Measurements from ENCODE around the gene RAB20.

Gene RAB20

DNA sequence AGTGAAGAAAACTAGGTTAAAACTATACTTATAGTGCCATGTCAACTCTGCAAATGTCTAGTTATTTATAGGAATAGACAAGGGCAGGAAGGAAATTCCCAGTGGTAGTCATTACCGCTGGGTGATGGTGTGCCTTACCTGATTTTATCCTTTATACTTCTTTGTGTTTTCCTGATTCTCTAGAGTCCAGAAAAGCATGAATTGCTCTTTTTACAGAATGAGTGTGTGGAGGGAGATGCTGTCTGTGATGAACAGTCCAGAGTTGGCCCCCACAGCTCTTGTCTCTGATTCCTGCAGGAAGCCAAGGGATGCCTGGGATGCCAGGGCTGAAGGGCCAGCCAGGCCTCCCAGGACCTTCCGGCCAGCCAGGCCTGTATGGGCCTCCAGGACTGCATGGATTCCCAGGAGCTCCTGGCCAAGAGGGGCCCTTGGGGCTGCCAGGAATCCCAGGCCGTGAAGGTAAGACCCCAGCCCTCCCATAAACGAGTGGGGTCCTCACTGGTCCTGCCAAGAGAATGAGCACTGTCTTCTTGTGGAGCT, 83.7 kb downstream of the RAB20 start:
- TF ChIP-seq GATA2 (IDR thresholded peaks at IDR 0.05; ENCODE audit: low read depth, low read length): no peak
- no peak for TF ChIP-seq GATA3 (IDR thresholded peaks at IDR 0.05; ENCODE audit: low read depth, low read length)

GRCh38 chr13:110476220-110476617, 85.3 kb downstream of the RAB20 start:
- TF ChIP-seq GATA2 (IDR thresholded peaks at IDR 0.05; ENCODE audit: low read depth, low read length): no peak
- no peak for TF ChIP-seq GATA3 (IDR thresholded peaks at IDR 0.05; ENCODE audit: low read depth, low read length)

DNA sequence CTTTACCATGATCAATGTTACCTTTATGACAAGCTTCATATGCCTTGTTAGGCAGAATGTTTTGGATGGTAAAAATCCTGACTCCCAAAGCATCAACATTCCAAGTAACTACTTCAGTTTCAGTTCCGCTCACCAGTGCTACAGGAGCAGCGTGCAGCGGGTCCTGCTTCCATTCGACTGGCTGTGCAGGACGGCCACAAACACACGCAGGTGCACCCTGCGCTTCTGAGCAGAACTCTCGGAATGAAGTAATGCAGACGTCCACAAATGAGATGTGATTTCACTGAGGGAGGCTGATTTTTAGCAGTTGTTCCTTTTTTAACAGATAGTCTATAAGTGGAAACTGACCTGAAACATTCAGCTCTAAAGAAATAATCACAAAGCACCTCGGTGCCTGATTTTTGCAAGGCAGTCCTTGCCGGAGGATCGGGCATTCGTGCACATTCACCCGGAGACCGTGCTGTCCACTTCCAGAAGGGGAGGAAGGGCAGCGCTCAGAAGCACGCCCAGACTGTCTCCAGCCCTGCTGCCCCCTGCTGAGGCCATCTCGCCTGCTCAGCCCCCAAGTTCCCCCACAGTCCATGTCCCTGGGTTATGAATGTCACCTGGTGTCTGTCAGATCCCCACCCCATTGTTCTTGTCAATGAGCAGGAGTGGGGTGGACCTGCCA, 85.8 kb downstream of the RAB20 start:
- TF ChIP-seq GATA2 (IDR thresholded peaks at IDR 0.05; ENCODE audit: low read depth, low read length): no peak
- TF ChIP-seq GATA3 (IDR thresholded peaks at IDR 0.05; ENCODE audit: low read depth, low read length): no peak

- no peak for TF ChIP-seq GATA3 (IDR thresholded peaks at IDR 0.05; ENCODE audit: low read depth, low read length)
- no peak for TF ChIP-seq GATA2 (IDR thresholded peaks at IDR 0.05; ENCODE audit: low read depth, low read length)
Measured at GRCh38 chr13:110475117-110475516, 86.4 kb downstream of the RAB20 start.

DNA sequence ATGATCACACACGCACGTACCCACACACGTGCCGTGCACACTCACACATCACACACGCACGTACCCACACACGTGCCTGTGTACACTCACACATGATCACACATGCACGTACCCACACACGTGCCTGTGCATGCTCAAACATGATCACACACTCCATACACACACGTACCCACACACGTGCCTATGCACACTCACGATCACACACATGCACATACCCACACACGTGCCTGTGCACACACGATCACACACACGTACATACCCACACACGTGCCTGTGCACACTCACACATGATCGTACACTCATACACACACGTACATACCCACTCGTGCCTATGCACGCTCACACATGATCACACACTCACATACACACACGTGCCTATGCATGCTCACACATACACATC, 86.8 kb downstream of the RAB20 start:
- TF ChIP-seq GATA3 (IDR thresholded peaks at IDR 0.05; ENCODE audit: low read depth, low read length): no peak
- no peak for TF ChIP-seq GATA2 (IDR thresholded peaks at IDR 0.05; ENCODE audit: low read depth, low read length)

Data from SH-SY5Y (cell line).